SIG-M5 treated with dmso at 0.1 percent for 504 hours (cell line): Measurements from ENCODE around the gene CHID1.

Experiments
- DNase-seq: peaks from one replicate; lab custom pipeline; 2025; ENCODE audit not compliant: unreplicated experiment; lab: John Stamatoyannopoulos, UW

Gene CHID1

DNA sequence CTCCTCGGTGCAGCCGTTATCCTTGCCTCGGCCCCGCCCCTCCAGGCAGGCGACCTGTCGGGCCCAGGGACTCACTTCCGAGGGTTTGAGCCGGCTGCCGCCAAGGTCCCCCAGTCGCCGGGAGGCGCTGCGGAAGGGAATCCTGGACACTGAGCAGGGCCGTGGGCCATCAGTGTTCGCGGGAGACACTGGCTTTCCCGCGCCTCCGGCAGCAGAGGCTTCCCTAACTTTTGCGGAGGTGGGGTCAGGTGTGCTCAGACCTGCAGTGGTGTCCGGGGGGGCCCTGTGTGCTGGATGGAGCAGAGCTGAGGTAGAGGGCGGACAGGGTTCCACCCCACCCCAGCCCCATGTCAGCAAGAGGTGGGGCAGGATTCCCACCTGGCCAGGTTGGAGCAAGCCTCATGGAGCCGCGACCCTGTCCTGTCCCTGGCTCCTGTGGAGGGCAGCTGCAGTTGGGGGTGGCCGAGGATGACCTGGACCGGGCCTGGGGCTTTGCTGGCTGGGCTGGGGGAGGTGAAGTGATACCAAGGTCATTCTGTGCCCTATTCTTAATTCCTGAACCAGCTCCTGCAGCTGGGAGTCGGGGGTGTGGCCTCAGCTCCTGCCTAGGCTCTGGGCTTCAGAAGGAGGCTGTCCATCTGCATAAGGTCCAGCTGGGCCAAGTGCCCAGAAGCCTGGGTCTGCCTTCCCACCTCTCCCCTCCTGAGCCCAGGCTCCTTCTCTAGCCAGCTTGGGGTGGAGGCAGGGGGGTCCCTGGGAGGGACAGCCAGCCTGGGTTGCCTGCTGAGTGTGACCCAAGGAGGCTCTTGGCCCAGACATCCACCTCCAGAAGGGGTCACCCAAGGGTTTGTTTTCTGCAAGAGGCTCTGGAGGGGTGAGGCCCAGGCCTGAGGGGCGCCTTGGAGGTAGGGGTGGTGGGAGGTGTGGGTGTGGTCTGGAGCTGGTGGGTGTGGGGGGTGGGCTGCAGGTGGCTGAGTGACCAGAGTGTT is 59.5 kb downstream of the CHID1 start:
- no peak for DNase-seq

DNA sequence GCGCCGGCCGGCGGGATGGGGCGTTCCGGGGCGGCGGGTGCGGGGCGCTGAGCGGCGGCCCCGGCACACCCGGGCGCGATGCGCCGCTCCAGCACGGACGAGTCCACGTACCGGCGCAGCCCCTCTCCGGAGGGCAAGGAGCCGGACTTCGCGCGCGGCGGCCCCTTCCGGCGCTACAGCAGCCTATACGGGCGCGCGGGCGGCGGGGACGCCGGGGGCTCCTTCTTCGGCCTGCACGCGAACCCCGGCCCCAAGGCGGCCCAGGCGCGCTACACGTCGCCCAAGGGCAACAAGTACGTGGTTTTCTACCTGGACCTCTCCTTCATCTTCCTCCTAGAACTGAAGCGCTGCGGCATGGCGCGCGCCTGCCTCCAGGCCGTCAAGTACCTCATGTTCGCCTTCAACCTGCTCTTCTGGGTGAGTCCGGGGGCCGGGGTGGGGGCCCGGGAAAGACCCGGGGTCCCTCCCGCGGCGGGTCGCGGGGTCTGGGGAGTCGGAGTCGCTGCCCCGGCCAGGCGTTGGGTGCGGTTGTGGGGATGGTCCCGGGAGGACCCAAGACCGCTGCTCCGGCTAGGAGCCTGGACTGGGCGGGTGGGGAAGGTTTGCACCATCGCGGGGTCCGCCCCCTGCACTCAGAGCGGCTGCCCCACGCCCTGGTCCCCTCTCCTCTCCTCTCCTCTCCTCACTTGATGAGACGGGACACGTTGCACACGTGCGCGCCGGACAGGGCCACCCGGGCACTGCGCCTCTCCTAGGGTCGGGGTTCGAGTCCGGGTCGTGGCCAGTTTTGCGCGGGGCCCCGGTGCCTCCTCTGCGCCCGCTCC is 60.4 kb downstream of the CHID1 start:
- DNase-seq = no peak

DNA sequence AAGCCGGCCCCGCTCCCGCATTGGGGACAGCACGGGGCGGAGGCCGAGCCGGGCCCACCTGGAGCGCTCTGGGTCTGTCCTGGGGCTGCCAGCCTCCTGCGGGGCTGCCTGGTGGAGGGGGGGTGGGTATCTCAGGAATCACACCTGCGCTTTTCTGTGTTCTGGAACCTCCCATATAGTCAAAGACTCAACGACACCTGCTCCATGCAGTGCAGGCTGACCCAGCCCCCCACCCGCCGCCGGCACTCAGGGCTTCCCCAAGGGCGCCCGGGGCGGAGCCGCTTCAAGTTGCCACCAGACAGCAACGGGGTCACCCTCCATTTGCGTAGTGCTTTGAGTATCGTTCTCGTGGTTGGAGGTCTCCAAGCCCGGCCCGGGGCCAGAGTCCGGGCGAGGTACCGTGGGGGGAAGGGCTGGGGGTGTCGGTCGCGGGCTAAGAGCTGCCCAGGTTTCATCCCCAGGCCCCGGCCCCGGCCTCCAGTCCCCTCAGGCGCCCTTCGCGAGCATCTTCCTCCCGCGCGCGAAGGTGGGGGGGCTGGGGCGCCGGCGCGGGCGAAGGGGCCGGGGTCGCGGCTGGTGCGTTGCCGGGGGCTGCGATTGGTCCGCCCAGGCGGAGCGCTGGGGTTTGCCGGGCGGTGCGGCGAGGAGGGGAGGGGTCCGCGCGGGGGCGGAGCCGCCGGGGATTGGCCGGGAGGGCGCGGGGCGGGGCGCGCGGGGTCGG is 61.3 kb downstream of the CHID1 start:
- no peak for DNase-seq

DNA sequence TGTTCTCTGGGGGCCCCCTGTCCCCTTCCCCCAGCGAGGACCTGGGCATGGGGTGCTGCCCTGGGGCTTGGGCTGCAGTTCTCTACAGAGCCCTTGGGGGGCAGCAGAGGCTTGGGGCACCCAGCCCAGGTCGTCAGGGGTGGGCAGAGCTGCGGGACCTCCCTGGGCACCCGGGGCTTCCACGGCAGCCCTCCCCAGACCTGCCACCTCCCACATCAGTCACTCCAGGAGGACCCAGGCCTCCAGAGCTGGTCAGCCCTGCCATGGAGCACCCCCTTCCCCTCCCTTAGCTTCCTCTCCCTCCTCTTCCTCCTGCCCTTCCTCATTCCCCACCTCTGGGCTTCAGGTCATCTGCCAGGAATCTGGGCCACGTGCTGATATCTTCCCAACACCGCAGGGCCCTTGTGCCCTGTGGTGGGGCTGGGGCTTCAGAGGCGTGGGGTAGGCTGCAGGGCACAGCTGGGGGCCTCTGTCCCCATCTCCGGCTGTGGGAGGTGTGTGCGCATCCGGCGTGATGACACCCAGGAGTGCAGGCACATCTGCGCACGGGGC is 62.2 kb downstream of the CHID1 start:
- DNase-seq = no peak

DNA sequence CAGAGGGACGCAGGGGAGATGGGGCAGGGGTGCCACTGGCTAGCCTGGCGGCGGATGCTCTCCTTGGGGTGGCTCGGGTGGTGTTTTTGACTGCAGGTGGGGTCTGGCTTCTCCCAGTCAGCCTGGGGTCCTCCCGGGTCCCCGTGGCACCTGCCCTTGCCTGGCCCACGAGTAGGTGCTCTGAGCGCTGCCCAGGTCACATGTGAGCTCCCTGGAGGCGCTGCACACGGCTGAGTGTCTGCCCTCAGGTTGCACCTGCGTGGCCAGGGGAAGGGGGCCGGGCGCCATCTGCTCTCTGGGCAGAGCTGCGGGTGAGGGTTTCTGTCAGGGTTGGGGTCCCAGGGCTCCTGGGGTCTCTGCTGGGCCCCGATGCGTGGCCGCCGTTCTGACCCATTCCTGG is 62.7 kb downstream of the CHID1 start:
- no peak for DNase-seq

DNA sequence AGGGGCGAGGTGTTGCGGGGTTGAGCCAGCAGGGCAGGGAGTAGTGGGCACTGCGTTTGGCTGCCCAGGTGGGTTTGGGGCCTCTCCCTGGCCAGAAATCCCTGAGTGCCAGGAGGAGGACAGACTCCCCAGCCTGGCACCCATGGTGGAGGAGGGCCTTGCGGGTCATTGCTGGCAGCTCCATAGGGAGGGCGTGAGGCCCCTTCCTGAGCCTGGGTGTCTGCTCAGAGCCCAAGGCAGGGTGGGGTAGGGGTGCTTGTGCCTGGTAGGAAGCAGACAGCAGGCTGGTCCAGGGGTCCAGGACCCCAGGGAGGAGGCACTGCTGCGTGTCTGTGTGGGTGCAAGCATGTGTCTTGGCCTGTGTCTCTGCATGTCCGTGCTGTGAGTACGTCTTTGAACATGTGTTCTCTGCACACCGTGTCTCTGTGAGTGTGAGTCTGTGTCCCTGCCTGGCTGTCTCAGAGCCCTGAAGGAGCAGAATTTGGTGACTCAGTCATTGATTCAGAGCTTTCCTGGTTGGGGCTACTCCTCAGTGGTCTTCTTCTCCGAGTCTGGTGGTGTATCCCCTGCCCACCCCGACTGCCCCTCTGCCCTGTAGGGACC is 64.0 kb downstream of the CHID1 start:
- DNase-seq = no peak

DNA sequence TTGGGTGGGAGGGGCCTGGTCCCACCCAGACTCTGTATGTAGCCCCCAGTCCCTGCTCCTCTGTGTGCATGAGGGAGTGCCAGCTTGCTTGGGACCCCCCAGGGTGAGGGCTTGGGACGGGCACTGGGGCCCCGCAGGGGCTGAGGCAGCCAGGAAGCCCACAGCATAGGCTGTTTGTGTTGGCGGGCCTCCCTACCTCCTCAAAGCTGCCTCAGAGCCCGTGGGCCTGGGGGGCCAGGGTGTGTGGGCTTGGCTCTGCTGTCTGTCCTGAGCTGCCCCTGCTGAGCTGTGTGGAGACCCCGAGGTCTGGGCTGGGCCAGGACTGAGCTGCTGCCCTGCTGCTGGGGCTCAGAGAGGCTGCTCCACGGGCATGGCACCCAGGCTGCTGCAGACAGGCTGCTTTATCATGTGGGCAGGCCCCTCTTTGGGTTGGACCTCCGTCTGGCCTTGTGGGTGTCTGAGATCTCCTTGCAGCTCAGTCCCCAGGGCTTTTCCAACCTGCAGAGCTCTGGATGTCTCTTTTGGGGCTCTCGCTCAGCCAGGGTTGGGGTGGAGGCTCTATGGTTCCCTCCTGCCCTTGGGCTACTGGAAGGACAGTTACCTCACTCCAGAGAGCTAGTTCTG is 64.6 kb downstream of the CHID1 start:
- DNase-seq = no peak

DNA sequence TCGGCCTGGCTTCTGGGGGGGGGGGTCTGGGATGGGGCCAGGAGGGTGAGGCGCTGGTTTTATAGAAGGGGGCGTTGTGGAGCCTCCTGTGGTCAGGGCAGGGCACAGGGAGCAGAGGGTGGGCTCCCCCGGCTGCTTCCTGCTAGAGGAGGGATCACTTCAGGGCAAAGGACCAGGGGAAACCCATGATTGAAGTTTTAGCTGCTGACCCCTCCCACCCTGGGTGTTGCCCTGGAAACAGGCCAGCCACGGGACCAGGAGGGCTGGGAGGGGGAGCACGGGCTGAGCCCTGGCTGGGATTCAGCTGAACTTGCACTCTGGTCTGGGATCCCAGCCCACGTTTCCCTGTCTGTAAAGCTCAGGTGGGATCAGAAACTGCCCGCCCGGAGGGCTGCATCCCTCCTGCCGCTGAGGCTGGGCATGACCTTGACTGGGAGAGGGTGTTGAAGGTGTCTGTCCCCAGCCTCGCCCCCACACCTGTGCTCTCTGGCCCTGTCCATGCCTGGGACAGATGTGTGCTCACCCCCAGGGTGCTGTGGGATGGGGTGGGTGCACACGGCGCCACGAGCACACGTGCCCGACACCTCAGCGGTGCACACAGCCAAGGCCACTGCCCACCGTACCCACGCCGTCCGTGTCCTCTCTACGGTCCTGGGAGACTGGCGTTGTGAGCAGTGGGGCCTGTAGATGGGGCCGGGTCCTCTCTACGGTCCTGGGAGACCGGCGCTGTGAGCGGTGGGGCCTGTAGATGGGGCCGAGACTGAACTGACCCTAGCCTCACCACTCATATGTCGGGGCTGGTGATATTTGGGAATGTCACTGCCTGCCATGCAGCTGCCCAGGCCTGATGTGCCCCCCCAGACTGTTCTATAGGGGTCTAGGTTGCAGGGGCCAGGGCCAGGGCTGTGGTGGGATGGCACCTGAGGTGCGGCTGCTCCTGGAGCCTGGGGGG is 65.6 kb downstream of the CHID1 start:
- DNase-seq = no peak

DNA sequence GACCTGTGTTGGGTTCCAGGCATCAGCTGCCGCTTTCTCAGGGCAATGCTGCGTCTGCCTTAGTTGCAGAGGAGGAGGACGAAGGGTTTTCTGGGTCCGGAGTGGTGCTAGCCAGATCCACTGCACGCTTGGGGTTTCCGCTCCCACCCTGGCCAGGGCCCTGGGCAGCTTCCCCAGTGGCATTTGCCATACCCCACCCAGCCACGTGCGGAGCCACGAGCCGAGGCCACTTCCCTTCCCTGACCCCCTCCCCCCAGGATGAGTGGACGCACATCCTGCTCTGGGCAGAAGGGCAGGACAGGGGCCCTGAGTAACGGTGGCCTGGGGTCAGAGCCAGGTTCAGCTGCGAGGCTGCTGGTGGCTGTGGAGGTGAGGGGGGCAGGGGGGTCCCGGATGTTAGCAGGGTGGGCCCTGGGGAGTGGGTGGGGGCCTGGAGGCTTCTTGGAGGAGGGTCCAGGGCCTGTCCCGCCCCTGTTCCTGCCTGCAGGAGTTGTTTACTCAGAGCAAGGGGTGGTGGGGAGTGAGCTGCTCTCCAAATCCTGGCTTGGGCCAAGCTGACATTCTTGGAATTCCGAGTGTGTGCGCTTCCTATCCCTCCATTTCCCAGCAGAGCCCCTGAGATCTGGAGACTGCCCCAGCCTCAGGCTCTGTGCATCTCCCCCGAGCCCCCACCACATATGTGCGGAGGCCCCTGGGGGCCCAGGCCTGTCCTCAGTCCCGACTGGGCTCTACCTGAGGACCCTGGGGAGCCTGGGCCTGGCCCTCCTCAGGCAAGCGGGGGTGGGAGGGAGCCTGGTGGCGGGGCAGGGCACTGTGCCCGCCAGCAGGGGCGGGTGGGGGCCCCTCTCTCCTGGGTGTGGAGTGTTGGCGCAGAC is 66.6 kb downstream of the CHID1 start:
- no peak for DNase-seq

DNA sequence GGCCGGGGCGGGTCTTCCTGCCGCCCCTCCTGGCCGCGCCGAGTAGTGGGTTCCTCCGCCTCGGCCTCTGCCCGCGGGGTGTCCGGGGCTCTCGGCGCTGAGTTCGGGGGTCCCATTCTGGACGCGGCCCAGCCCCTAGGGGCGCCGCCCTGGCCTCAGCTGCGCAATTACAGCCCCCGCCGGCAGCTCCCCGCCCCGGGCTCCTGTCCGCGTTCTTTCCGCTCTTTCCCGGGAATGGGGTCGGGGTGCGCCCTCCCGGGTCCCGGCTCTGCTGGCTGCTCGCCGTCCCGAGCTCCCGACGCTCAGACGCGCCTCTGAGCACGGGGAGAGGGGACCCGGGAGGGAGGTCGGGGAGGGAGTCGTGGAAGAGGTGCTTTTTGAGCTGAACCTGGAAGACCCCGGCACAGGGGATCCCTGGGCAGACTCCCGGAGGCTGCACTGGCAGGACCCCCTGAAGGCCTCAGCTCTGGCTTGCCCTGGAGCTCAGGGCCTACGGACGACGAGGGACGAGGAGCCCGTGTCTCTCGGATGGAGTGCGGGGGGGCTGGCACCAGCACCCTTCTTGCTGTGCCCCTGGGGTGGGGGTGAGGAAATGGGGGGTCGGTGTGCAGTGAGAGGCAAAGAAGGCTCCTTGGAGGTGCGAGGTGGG is 67.4 kb downstream of the CHID1 start:
- DNase-seq = no peak

DNA sequence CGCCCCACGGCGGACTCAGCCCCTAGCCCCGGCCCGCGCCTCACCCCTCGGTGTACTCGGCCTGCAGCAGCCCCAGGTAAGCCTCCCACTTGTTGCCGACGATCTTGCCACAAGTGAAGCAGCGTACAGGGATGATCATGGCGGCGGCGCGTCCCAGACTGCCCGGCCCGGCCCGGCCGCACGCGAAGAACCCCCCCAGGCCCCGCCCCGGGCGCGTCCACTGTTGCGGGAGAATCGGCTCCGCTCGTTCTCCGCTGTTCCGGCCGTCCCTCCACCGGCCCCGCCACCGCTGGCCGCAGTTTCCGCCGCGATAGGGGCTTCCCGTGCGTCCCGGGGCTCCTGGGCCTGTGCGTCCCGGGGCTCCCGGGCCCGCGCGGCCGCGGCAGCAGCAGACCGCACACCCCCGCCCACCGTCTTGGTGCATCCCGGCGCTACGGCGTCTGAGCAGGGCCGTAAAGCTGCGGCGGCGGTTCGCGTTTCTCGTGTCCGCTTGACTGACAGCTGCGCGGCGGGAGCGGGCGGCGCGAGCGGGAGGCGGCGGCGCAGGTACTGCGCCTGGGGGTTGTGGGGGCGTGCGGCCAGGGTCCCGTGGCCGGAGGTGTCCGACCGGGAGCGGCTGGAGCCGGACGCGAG is 68.1 kb downstream of the CHID1 start, which contains the start of the genes POLR2L and TSPAN4:
POLR2L (minus strand) TSS at position 160 of the 633 bp plus-strand sequence; CDS start at position 139, 21 bp downstream.
TSPAN4 (plus strand) TSS at position 483 of the 633 bp plus-strand sequence. CDS start 7,453 bp downstream, outside the sequence.
- peak; percentile 63 for DNase-seq

DNA sequence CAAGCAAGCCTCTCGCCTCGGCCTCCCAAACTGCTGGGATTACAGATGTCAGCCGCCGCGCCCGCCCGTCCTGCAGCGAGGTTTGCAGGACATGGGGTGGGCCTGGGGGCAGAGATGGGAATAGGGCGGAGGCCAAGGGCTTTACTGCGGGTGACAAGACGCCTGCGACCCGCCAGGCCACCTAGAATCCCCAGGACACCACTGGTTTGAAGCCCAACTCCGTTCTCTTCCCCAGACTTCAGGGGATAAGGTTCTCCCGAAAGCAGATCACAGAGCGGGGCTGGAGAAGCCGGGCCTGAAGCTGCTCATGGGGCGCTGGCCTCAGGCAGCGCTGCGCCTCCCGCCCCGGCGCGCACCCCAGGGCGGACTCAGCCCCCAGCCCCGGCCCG is 68.6 kb downstream of the CHID1 start:
- DNase-seq = no peak

DNA sequence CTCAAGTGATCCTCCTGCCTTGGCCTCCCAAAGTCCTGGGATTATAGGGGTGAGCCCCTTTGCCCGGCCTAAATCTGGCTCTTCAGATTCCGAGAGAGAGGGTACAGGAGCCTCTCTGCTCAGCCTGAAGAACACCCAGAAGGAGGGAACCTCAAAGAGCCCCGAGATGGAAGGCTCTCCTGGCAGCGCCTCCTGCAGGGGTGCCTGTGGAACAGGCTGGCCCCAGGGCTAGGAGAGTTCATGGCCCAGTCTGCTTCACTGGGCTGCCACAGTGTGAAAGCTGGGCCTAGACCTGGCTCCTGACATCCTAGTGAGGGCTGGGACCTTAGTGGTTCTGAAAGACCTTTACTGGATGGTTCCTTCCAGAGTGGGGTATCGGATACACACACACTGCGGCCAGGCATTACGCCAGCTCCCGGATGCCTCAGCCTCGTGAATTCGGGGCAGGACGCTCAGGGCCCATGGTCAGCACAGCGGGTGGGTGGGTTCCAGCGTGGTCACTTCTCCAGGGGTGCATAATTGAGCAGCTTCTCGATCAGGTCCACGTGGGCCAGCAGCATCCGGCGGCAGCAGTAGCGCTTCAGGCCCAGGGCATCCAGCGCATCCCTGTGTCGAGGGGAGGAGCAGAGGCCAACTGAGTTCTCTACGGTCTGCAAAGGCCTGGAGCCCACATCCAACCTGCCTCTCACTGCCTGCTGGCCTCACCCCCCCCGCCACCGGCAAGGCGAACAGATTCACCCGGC is 70.6 kb downstream of the CHID1 start:
- no peak for DNase-seq

DNA sequence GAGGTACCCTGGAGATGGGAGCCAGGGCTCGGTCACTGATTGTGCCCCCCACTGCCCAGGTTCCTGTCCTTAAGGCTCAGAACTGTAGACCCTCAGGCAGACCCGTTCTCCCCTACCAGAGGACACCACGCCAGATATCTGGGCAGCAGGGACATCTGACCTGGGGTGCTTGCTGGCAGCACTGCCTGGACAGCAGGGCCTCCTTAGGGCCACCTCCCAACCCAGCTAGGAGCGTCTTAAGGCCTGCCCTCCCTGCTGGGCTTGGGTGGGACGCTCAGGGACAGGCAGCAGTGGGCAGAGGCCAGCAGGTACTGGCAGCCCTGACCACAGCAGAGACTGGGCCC is 71.4 kb downstream of the CHID1 start:
- DNase-seq = no peak

DNA sequence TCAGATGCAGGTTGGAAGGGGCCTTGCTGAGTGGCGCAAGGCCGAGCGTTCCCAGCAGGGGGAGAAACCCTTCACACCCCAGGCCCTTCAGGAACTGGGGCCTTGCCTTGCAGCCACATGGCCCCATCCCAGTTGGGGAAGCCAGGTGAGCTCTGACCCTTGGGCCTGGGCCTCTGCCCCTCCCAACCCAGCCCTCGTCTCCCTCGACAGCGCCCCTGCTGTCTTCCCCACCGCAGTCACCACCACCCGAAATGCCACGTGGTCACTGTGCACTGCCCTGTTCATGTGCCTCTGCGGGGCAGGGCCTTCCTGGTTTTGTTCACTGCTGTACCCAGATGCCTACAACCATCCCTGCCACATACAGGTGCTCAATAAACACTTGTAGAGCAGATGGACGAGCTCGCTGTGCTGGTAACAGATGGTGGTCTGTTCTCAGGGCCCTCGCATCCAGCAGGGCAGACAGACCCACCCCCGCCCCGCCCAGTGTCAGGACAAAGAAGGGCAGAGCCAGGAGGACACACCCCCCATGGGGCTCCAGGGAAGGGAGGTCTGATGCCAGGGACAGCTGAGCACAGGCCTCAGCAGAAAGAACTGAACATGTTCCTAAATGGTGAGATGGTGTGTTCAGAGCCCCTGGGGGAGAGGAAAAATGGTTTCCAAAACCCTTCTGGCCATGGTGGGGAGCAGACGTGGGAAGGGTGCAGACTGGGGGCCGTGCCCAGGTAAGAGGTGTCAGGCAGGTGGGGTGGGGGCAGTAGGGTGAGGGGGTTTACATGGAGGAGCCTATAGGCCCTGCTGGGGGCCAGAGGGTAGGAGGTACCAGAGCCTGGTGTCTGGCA is 72.0 kb downstream of the CHID1 start:
- no peak for DNase-seq

DNA sequence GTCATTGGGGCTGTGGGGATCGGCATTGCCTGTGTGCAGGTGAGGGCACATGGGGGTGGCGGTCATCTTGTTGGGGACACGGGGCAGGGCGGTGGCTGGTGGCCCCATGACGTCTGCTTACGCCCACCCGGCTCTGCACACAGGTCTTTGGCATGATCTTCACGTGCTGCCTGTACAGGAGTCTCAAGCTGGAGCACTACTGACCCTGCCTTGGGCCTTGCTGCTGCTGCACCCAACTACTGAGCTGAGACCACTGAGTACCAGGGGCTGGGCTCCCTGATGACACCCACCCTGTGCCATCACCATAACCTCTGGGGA is 72.7 kb downstream of the CHID1 start:
- DNase-seq = no peak
